Ovary (tissue), 3 donors: ENCODE measurements around the gene TPGS1.

Experiments used
- EP300 ChIP-seq: sonication (generic); formaldehyde crosslinking; IDR thresholded peaks from one replicate; pipeline ENCODE4 v1.6.1; 2017; ENCODE audit warnings: antibody characterized with exemption
- POLR2A ChIP-seq: fragments of 450-650 bp; IDR thresholded peaks from one replicate; pipeline ENCODE4 v1.6.1; 2017; ENCODE audit warnings: antibody characterized with exemption, mild to moderate bottlenecking, moderate library complexity
- TF ChIP-seq, protein P1 (sequence below), 3 donors: fragments of 450-650 bp in 2 of 3; fragments of 200-600 bp in 1 of 3; IDR thresholded peaks; one replicate each; pipeline versions ENCODE4 v1.5.1 to v1.8.0; 2016 to 2022; ENCODE audit warnings: antibody characterized with exemption in 3 of 3, mild to moderate bottlenecking in 1 of 3
- donor health status: DM: no; HTN: no; CAD: no.

DNA sequence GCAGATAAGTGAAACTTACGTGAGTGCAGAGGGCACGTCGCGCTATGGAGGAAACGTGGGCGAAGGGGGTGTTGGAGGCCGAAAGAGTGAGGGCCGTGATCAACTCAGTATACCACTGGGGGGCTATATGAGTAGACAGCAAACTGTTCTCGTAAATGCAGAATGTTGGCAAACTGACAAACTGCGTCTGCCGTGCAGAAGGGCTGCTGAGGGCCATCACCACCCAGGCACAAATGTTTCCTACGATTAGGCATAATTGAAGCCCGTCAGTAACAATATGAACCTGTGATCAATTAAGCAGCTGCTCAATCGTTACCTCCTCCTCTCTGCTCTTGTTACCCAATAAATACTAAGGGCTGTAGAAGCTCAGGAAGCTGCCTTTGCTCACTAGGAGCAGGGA, 28.3 kb upstream of the TPGS1 start:
- TF ChIP-seq, protein P1, sequence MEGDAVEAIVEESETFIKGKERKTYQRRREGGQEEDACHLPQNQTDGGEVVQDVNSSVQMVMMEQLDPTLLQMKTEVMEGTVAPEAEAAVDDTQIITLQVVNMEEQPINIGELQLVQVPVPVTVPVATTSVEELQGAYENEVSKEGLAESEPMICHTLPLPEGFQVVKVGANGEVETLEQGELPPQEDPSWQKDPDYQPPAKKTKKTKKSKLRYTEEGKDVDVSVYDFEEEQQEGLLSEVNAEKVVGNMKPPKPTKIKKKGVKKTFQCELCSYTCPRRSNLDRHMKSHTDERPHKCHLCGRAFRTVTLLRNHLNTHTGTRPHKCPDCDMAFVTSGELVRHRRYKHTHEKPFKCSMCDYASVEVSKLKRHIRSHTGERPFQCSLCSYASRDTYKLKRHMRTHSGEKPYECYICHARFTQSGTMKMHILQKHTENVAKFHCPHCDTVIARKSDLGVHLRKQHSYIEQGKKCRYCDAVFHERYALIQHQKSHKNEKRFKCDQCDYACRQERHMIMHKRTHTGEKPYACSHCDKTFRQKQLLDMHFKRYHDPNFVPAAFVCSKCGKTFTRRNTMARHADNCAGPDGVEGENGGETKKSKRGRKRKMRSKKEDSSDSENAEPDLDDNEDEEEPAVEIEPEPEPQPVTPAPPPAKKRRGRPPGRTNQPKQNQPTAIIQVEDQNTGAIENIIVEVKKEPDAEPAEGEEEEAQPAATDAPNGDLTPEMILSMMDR (IDR thresholded peaks at IDR 0.05), result no peak
- TF ChIP-seq POLR2A (no peak), EP300 (no peak)
